WTC11 (cell line): ENCODE results near the gene MRPS5. TPM values are rescaled to one million over a fixed set of nuclear protein-coding genes. Genes with fewer than 3 reads are reported as not detected.
A peak's percentile ranks its signal among the peaks of the same experiment; 100 is the strongest.

ENCODE experiments used
- ATAC-seq: fragments of 200-7000 bp; cut with Tn5 transposase; 2 replicates; pipeline ENCODE4 v1.10.0; 2021; ENCODE audit warnings: mild to moderate bottlenecking, moderate library complexity
- CTCF ChIA-PET: fragments of 300-600 bp; sonication (Branson Sonifier 250); formaldehyde crosslinking; loops from one replicate; lab custom pipeline; 2021; ENCODE audit warnings: antibody characterized with exemption; lab: Charles Lee
- POLR2A ChIA-PET: fragments of 350-600 bp; sonication (Branson Sonifier 250); formaldehyde crosslinking; loops from one replicate; lab custom pipeline; 2021; ENCODE audit warnings: antibody characterized with exemption; lab: Charles Lee
- DNase-seq: peaks from one replicate; pipeline ENCODE4 v3.0.0; 2021; ENCODE audit warnings: low spot score
- H3K27ac Mint-ChIP-seq: 2 replicates; pipeline ENCODE4 v1.8.0; 2021; ENCODE audit warnings: mixed read lengths
- H3K27me3 Mint-ChIP-seq: 2 replicates; pipeline ENCODE4 v1.8.0; 2021; ENCODE audit warnings: low read depth, mild to moderate bottlenecking, moderate library complexity, mixed read lengths
- H3K36me3 Mint-ChIP-seq: 2 replicates; pipeline ENCODE4 v1.8.0; 2021; ENCODE audit warnings: mixed read lengths
- H3K4me1 Mint-ChIP-seq: 2 replicates; pipeline ENCODE4 v1.8.0; 2022; ENCODE audit warnings: mixed read lengths
- H3K4me3 Mint-ChIP-seq: 2 replicates; pipeline ENCODE4 v1.8.0; 2021; ENCODE audit warnings: mild to moderate bottlenecking, moderate library complexity, mixed read lengths
- H3K9me3 Mint-ChIP-seq: 2 replicates; pipeline ENCODE4 v1.8.0; 2021; ENCODE audit warnings: mixed read lengths
- EMX1 ChIP-seq: fragments of 250-450 bp; sonication (Bioruptor Pico); IDR thresholded peaks from 2 replicates; pipeline ENCODE4 v1.8.0; 2021; ENCODE audit warnings: mild to moderate bottlenecking
- FOXJ3 ChIP-seq: sonication (generic); formaldehyde crosslinking; IDR thresholded peaks from 2 replicates; pipeline ENCODE4 v1.9.0; 2021; ENCODE audit warnings: missing genetic modification reagents, mild to moderate bottlenecking, borderline replicate concordance
- GTF2I ChIP-seq: fragments of 250-450 bp; sonication (Bioruptor Pico); conservative IDR thresholded peaks from 2 replicates; pipeline ENCODE4 v1.4.0; 2021; ENCODE audit warnings: mild to moderate bottlenecking
- JAZF1 ChIP-seq: fragments of 250-450 bp; sonication (Bioruptor Pico); IDR thresholded peaks from 2 replicates; pipeline ENCODE4 v1.9.0; 2021; ENCODE audit warnings: moderate library complexity, mild to moderate bottlenecking, inconsistent platforms
- NFATC4 ChIP-seq: fragments of 250-450 bp; sonication (Bioruptor Pico); IDR thresholded peaks from 2 replicates; pipeline ENCODE4 v1.9.0; 2021; ENCODE audit warnings: mild to moderate bottlenecking
- RELA ChIP-seq: sonication (generic); formaldehyde crosslinking; IDR thresholded peaks from 2 replicates; pipeline ENCODE4 v1.8.1; 2022; ENCODE audit warnings: missing genetic modification reagents, mild to moderate bottlenecking, borderline replicate concordance
- ZNF121 ChIP-seq: sonication (generic); formaldehyde crosslinking; IDR thresholded peaks from 2 replicates; pipeline ENCODE4 v1.8.0; 2023; ENCODE audit warnings: missing genetic modification reagents
- ZNF138 ChIP-seq: sonication (generic); formaldehyde crosslinking; conservative IDR thresholded peaks from 2 replicates; pipeline ENCODE4 v1.8.1; 2022; ENCODE audit warnings: mild to moderate bottlenecking, moderate library complexity, missing genetic modification reagents
- total RNA-seq: library from RNA; stranded (reverse); gene quantifications from 3 replicates; pipeline ENCODE4 v1.2.3, GENCODE V29; 2021
- TF ChIP-seq, protein P1 (sequence below): fragments of 250-450 bp; sonication (Bioruptor Pico); IDR thresholded peaks from 2 replicates; pipeline ENCODE4 v1.9.0; 2021; ENCODE audit warnings: mild to moderate bottlenecking, borderline replicate concordance
- TF ChIP-seq, protein P2 (sequence below): sonication (generic); formaldehyde crosslinking; IDR thresholded peaks from 2 replicates; pipeline ENCODE4 v1.8.0; 2023; ENCODE audit warnings: missing genetic modification reagents, mild to moderate bottlenecking, borderline replicate concordance
- TF ChIP-seq, protein P3 (sequence below): fragments of 200-600 bp; IDR thresholded peaks from 2 replicates; pipeline ENCODE4 v1.8.0; 2022; ENCODE audit warnings: antibody characterized with exemption
- TF ChIP-seq, protein P4 (sequence below): sonication (generic); formaldehyde crosslinking; IDR thresholded peaks from 2 replicates; pipeline ENCODE4 v1.8.1; 2023; ENCODE audit warnings: mild to moderate bottlenecking, missing genetic modification reagents
- TF ChIP-seq, protein P5 (sequence below): sonication (generic); formaldehyde crosslinking; IDR thresholded peaks from 2 replicates; pipeline ENCODE4 v1.8.0; 2022; ENCODE audit warnings: mild to moderate bottlenecking, missing genetic modification reagents
- TF ChIP-seq, protein P6 (sequence below): sonication (generic); formaldehyde crosslinking; conservative IDR thresholded peaks from 2 replicates; pipeline ENCODE4 v1.8.1; 2022; ENCODE audit warnings: mild to moderate bottlenecking, missing genetic modification reagents

MRPS5 gene
- total RNA-seq, 1 experiment from 2014 or later: 70.3 TPM

DNA sequence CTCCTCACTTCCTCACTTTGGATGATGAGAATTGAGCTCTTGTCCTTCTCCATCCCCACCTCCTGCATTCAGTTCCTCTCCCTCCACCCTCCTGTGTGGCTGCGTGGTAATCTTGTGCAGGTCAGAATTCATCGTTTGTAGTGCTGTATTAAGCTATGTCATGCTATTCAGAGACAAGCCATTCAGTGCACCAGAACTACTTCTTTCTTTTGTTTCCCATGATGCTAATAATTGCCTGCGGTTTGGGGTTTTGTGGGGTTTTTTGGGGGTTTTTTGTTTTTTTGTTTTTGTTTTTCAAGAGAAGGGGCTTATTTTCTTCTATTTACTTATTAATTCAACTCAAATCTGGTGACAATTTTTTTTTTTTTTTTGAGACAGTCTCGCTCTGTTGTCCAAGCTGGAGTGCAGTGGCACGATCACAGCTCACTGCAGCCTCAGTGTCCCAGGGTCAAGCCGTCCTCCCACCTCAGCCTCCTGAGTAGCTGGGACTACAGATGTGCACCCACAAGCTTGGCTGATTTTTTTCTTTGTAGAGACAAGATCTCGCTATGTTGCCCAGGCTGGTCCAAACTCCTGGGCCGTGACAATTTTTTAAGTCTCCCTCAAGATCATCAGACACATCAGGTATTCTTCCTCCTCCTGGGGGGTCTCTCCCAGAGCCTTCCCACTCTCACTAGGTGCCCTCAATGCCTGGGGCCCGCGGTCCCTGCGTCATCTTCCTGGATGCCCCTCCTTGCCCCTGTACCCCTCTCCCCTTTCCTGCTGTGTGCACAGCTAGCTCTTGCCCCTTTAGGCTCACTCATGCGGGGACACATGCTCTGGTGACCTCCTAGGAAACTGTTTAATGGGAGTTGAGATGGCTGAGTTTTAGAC is 58.3 kb downstream of the MRPS5 start (continued):
- TF ChIP-seq, protein P1, sequence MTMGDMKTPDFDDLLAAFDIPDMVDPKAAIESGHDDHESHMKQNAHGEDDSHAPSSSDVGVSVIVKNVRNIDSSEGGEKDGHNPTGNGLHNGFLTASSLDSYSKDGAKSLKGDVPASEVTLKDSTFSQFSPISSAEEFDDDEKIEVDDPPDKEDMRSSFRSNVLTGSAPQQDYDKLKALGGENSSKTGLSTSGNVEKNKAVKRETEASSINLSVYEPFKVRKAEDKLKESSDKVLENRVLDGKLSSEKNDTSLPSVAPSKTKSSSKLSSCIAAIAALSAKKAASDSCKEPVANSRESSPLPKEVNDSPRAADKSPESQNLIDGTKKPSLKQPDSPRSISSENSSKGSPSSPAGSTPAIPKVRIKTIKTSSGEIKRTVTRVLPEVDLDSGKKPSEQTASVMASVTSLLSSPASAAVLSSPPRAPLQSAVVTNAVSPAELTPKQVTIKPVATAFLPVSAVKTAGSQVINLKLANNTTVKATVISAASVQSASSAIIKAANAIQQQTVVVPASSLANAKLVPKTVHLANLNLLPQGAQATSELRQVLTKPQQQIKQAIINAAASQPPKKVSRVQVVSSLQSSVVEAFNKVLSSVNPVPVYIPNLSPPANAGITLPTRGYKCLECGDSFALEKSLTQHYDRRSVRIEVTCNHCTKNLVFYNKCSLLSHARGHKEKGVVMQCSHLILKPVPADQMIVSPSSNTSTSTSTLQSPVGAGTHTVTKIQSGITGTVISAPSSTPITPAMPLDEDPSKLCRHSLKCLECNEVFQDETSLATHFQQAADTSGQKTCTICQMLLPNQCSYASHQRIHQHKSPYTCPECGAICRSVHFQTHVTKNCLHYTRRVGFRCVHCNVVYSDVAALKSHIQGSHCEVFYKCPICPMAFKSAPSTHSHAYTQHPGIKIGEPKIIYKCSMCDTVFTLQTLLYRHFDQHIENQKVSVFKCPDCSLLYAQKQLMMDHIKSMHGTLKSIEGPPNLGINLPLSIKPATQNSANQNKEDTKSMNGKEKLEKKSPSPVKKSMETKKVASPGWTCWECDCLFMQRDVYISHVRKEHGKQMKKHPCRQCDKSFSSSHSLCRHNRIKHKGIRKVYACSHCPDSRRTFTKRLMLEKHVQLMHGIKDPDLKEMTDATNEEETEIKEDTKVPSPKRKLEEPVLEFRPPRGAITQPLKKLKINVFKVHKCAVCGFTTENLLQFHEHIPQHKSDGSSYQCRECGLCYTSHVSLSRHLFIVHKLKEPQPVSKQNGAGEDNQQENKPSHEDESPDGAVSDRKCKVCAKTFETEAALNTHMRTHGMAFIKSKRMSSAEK (CRISPR knock-in tag): no peak
- TF ChIP-seq, protein P2, sequence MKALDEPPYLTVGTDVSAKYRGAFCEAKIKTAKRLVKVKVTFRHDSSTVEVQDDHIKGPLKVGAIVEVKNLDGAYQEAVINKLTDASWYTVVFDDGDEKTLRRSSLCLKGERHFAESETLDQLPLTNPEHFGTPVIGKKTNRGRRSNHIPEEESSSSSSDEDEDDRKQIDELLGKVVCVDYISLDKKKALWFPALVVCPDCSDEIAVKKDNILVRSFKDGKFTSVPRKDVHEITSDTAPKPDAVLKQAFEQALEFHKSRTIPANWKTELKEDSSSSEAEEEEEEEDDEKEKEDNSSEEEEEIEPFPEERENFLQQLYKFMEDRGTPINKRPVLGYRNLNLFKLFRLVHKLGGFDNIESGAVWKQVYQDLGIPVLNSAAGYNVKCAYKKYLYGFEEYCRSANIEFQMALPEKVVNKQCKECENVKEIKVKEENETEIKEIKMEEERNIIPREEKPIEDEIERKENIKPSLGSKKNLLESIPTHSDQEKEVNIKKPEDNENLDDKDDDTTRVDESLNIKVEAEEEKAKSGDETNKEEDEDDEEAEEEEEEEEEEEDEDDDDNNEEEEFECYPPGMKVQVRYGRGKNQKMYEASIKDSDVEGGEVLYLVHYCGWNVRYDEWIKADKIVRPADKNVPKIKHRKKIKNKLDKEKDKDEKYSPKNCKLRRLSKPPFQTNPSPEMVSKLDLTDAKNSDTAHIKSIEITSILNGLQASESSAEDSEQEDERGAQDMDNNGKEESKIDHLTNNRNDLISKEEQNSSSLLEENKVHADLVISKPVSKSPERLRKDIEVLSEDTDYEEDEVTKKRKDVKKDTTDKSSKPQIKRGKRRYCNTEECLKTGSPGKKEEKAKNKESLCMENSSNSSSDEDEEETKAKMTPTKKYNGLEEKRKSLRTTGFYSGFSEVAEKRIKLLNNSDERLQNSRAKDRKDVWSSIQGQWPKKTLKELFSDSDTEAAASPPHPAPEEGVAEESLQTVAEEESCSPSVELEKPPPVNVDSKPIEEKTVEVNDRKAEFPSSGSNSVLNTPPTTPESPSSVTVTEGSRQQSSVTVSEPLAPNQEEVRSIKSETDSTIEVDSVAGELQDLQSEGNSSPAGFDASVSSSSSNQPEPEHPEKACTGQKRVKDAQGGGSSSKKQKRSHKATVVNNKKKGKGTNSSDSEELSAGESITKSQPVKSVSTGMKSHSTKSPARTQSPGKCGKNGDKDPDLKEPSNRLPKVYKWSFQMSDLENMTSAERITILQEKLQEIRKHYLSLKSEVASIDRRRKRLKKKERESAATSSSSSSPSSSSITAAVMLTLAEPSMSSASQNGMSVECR (CRISPR knock-in tag): no peak
- no peak for TF ChIP-seq ZNF121 (CRISPR knock-in tag)

DNA sequence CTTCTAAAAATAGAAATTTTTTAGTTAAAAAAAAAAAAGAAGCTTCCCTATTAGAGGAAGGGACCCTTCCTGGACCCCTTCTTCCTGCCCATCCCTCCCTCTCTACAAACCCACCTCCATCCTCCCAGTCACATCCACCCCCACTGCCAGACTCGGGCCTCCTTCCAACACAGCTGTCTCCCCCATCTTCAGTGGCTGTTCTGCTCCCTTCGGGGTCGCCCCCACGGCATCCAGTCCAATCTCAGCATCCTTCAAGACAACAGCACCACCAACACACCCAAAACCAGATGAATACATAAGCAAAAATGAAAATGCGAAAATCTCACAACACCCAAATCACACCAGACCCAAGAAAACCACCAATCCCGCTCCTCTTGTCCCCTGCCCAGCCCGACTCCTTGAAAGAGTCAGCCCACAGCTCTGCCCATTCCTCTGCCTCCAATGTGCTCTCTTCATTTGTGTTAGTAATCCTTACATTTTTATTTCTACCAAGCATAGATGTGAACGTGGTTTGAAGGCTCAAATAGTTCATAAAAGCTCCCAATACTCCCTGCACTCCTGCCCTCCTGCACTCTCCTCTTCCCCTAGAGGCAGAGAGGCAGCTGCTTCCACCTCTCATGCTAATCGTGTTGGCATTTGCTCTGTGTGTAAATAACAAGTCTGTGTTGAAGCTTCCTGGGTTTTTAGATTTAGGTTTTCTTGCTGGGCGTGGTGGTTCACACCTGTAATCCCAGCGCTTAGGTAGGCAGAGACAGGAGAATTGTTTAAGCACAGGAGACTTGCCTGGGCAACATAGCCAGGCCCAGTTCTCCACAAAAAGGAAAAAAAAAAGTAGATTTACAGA is 59.1 kb downstream of the MRPS5 start:
- Mint-ChIP-seq H3K36me3 (no peaks in the 10 kb centered on the region), H3K27me3 (no peaks in the 10 kb centered on the region; the same call in 1 of the 2 replicates), H3K4me1 (peaks cover 22% of the 10 kb centered on the region), H3K27ac (no peak overlapping the region), H3K9me3 (no peaks in the 10 kb centered on the region), H3K4me3 (no peak overlapping the region)
- TF ChIP-seq RELA (CRISPR knock-in tag): no peak
- TF ChIP-seq, protein P3, sequence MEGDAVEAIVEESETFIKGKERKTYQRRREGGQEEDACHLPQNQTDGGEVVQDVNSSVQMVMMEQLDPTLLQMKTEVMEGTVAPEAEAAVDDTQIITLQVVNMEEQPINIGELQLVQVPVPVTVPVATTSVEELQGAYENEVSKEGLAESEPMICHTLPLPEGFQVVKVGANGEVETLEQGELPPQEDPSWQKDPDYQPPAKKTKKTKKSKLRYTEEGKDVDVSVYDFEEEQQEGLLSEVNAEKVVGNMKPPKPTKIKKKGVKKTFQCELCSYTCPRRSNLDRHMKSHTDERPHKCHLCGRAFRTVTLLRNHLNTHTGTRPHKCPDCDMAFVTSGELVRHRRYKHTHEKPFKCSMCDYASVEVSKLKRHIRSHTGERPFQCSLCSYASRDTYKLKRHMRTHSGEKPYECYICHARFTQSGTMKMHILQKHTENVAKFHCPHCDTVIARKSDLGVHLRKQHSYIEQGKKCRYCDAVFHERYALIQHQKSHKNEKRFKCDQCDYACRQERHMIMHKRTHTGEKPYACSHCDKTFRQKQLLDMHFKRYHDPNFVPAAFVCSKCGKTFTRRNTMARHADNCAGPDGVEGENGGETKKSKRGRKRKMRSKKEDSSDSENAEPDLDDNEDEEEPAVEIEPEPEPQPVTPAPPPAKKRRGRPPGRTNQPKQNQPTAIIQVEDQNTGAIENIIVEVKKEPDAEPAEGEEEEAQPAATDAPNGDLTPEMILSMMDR: no peak
- no peak for TF ChIP-seq EMX1
- no peak for DNase-seq
- CTCF ChIA-PET: interaction anchor here (0.6 to 4.1 kb wide), 15 partner anchors 9 to 327 kb away, joined by 3 to 33 read pairs (median 5); partner anchors contain the start of genes MAL and MRPS5
- POLR2A ChIA-PET: interaction anchor here (0.7 kb wide), 1 partner anchor 245 kb away, joined by 3 read pairs; no protein-coding TSS in a partner anchor
- ATAC-seq: peak; percentile 74

DNA sequence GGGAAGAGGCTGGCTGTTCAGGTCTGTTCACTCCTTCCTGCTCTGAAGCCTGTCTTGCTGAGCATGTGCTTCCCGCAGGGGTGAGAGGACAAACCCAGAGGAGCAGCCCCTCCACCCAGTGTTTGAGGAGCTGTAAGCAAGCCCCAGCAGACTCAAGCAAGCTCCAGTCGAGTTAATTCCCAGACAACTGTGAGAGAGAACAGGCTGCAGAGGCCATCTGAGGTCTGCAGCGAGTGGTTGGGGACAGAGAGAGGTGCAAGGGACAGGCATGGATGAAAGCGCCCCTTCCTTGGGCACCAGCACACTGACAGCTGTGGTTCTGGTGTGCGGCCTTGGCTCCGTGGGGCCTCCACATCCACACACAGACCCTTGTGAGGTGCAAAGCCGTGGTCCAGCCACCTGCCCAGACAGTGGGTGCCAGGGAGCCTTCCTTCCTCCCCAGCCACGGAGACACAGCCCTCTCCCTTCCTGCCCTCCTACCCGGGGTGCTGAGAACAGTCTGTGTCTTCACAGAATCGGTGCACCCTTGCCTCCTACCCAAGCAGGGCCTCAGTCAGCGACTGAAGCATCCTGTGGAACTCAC is 59.9 kb downstream of the MRPS5 start:
- H3K4me3 Mint-ChIP-seq: no peak overlapping the region
- H3K27me3 Mint-ChIP-seq: no peaks in the 10 kb centered on the region; the same call in 1 of the 2 replicates
- DNase-seq (no peak), ATAC-seq (peak; percentile 16; the same call in 1 of the 2 replicates)
- ChIA-PET CTCF (interaction anchor here (1.8 to 4.1 kb wide), 6 partner anchors 8 to 105 kb away, joined by 13 to 33 read pairs (median 24); no protein-coding TSS in a partner anchor), POLR2A (no interaction called here)
- H3K9me3 Mint-ChIP-seq: no peaks in the 10 kb centered on the region
- no peaks in the 10 kb centered on the region for H3K36me3 Mint-ChIP-seq
- H3K27ac Mint-ChIP-seq: no peak overlapping the region
- peaks cover 22% of the 10 kb centered on the region for H3K4me1 Mint-ChIP-seq
- TF ChIP-seq, protein P4, sequence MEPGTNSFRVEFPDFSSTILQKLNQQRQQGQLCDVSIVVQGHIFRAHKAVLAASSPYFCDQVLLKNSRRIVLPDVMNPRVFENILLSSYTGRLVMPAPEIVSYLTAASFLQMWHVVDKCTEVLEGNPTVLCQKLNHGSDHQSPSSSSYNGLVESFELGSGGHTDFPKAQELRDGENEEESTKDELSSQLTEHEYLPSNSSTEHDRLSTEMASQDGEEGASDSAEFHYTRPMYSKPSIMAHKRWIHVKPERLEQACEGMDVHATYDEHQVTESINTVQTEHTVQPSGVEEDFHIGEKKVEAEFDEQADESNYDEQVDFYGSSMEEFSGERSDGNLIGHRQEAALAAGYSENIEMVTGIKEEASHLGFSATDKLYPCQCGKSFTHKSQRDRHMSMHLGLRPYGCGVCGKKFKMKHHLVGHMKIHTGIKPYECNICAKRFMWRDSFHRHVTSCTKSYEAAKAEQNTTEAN: no peak
- TF ChIP-seq, protein P5, sequence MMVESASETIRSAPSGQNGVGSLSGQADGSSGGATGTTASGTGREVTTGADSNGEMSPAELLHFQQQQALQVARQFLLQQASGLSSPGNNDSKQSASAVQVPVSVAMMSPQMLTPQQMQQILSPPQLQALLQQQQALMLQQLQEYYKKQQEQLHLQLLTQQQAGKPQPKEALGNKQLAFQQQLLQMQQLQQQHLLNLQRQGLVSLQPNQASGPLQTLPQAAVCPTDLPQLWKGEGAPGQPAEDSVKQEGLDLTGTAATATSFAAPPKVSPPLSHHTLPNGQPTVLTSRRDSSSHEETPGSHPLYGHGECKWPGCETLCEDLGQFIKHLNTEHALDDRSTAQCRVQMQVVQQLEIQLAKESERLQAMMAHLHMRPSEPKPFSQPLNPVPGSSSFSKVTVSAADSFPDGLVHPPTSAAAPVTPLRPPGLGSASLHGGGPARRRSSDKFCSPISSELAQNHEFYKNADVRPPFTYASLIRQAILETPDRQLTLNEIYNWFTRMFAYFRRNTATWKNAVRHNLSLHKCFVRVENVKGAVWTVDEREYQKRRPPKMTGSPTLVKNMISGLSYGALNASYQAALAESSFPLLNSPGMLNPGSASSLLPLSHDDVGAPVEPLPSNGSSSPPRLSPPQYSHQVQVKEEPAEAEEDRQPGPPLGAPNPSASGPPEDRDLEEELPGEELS (CRISPR knock-in tag): no peak
- TF ChIP-seq JAZF1 (CRISPR knock-in tag) (no peak), ZNF138 (CRISPR knock-in tag) (no peak), FOXJ3 (CRISPR knock-in tag) (no peak), NFATC4 (CRISPR knock-in tag) (no peak), GTF2I (CRISPR knock-in tag) (no peak)
- TF ChIP-seq, protein P6, sequence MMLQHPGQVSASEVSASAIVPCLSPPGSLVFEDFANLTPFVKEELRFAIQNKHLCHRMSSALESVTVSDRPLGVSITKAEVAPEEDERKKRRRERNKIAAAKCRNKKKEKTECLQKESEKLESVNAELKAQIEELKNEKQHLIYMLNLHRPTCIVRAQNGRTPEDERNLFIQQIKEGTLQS (CRISPR knock-in tag): no peak
